Thoracic aorta (tissue), 2 donors: ENCODE results near the gene RTN4IP1. TPM values are rescaled to one million over a fixed set of nuclear protein-coding genes. Genes with fewer than 3 reads are reported as not detected.

Source experiments
- ATAC-seq: fragments of 150-250 bp; one replicate; pipeline ENCODE4 v1.8.0; 2017; ENCODE audit warnings: low read depth; ENCODE audit not compliant: insufficient number of reproducible peaks, low FRiP score
- DNase-seq: peaks from one replicate; pipeline ENCODE4 v3.0.0-alpha.2; 2020; ENCODE audit warnings: low spot score
- H3K27ac ChIP-seq, 2 donors: fragments of 200-600 bp; sonication (generic); 1 replicate in 1 of 2; 2 replicates in 1 of 2; pipeline ENCODE4 v1.5.1; 2016; ENCODE audit warnings: mild to moderate bottlenecking in 2 of 2, moderate library complexity in 2 of 2
- H3K27me3 ChIP-seq: fragments of 200-600 bp; sonication (generic); replicated peaks from 2 replicates; pipeline ENCODE4 v1.6.0; 2016; ENCODE audit warnings: mild to moderate bottlenecking; ENCODE audit not compliant: insufficient read depth
- H3K36me3 ChIP-seq: fragments of 200-600 bp; sonication (generic); one replicate; pipeline ENCODE4 v1.5.1; 2016
- H3K4me1 ChIP-seq, 2 donors: fragments of 200-600 bp; sonication (generic); 1 replicate in 1 of 2; 2 replicates in 1 of 2; pipeline versions ENCODE4 v1.5.1 to v1.6.0; 2016; ENCODE audit warnings: low read depth in 2 of 2, mild to moderate bottlenecking in 1 of 2; ENCODE audit not compliant: control insufficient read depth in 1 of 2
- H3K4me3 ChIP-seq: fragments of 200-600 bp; sonication (generic); 2 replicates; pipeline ENCODE4 v1.5.1; 2016; ENCODE audit warnings: mild to moderate bottlenecking
- H3K9me3 ChIP-seq: fragments of 200-600 bp; sonication (generic); 2 replicates; pipeline ENCODE4 v1.5.1; 2016
- CTCF ChIP-seq: fragments of 200-600 bp; sonication (generic); IDR thresholded peaks from one replicate; pipeline ENCODE4 v1.5.1; 2019; ENCODE audit warnings: antibody characterized with exemption
- total RNA-seq, 2 donors: library from RNA; depleted of rRNA; stranded (reverse); fragments of >200 nt; gene quantifications; one replicate each; pipeline versions ENCODE4 v1.1.0 to v1.2.3, GENCODE V29; 2016

Gene RTN4IP1
- total RNA-seq, 2 donors from 2014 or later: 1.3 to 10.7 TPM

GRCh38 chr6:106539936-106540335 lies 89.4 kb downstream of the RTN4IP1 start:
- no peak overlapping the region for H3K27ac ChIP-seq
- H3K4me1 ChIP-seq: no peaks in the 10 kb centered on the region
- H3K4me3 ChIP-seq: no peak overlapping the region
- no peaks in the 10 kb centered on the region for H3K27me3 ChIP-seq
- no peaks in the 10 kb centered on the region for H3K36me3 ChIP-seq
- ATAC-seq (no peak), DNase-seq (no peak)
- no peaks in the 10 kb centered on the region for H3K9me3 ChIP-seq
- TF ChIP-seq CTCF: no peak

- H3K27me3 ChIP-seq: no peaks in the 10 kb centered on the region
- DNase-seq (no peak), ATAC-seq (no peak)
- no peaks in the 10 kb centered on the region for H3K4me1 ChIP-seq
- H3K27ac ChIP-seq: no peak overlapping the region
- no peak for TF ChIP-seq CTCF
- no peaks in the 10 kb centered on the region for H3K36me3 ChIP-seq
- H3K4me3 ChIP-seq: no peak overlapping the region
- H3K9me3 ChIP-seq: no peaks in the 10 kb centered on the region
Observed at GRCh38 chr6:106538145-106538544, 91.2 kb downstream of the RTN4IP1 start.

- Histone ChIP-seq H3K27ac (no peak overlapping the region), H3K27me3 (no peaks in the 10 kb centered on the region), H3K9me3 (no peaks in the 10 kb centered on the region), H3K36me3 (no peaks in the 10 kb centered on the region), H3K4me3 (no peak overlapping the region), H3K4me1 (no peaks in the 10 kb centered on the region)
- no peak for DNase-seq
- ATAC-seq: no peak
- TF ChIP-seq CTCF: no peak
Observed at GRCh38 chr6:106537662-106538061, 91.6 kb downstream of the RTN4IP1 start.

DNA sequence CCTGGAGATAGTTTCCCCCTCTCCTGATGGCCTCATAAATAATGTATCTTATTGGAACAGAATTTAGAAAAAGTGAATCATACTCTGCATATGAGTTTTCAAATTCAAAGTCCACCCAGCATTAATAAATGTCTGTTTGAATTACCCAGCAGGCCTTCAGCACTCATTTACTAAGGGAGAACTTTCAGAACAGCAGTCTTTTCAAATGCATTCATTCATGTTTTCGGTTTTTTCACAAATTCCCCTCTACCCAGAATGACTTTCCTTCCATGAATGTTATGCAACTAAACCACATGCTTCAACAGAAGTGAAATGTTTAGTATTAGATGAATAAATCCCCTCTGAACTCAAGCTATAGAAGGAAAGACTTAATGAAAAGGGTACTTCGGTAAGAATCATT lies 92.4 kb downstream of the RTN4IP1 start:
- H3K27me3 ChIP-seq: no peaks in the 10 kb centered on the region
- DNase-seq: no peak
- no peaks in the 10 kb centered on the region for H3K4me1 ChIP-seq
- no peaks in the 10 kb centered on the region for H3K36me3 ChIP-seq
- no peak overlapping the region for H3K4me3 ChIP-seq
- no peaks in the 10 kb centered on the region for H3K9me3 ChIP-seq
- H3K27ac ChIP-seq: no peak overlapping the region
- TF ChIP-seq CTCF: no peak
- ATAC-seq: no peak

DNA sequence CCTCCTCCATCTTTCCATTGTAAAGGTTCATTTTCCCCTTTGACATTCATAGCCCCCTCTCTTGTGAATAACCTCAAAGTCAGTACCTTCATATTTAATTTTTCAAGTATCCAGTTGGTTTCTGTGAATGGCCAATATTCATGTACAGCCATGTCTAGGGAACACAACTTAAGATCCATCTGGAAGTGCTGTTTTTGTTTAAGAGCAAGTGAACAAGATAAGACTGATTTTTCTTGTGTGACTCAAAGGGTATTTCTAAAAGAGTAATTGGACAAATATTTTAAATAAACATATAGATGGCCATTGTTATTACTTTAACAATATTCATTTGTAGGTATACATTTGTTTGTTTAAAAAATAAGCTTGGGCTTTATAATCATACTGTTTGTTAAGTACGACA lies 92.9 kb downstream of the RTN4IP1 start:
- Histone ChIP-seq H3K27me3 (no peaks in the 10 kb centered on the region), H3K4me3 (no peak overlapping the region), H3K4me1 (no peaks in the 10 kb centered on the region), H3K36me3 (no peaks in the 10 kb centered on the region), H3K27ac (no peak overlapping the region), H3K9me3 (no peaks in the 10 kb centered on the region)
- DNase-seq: no peak
- no peak for TF ChIP-seq CTCF
- no peak for ATAC-seq
